GM10266 (cell line): ENCODE data around the gene PALLD.

Experiments
- DNase-seq: peaks from one replicate; pipeline ENCODE4 v3.0.0; 2012; ENCODE audit errors: extremely low spot score
- TF ChIP-seq, protein P1 (sequence below): IDR thresholded peaks from 2 replicates; pipeline ENCODE4 v1.5.1; 2012; ENCODE audit warnings: mild to moderate bottlenecking, low read depth; ENCODE audit not compliant: control insufficient read depth, insufficient read depth; ENCODE audit errors: missing control alignments

The PALLD gene

DNA sequence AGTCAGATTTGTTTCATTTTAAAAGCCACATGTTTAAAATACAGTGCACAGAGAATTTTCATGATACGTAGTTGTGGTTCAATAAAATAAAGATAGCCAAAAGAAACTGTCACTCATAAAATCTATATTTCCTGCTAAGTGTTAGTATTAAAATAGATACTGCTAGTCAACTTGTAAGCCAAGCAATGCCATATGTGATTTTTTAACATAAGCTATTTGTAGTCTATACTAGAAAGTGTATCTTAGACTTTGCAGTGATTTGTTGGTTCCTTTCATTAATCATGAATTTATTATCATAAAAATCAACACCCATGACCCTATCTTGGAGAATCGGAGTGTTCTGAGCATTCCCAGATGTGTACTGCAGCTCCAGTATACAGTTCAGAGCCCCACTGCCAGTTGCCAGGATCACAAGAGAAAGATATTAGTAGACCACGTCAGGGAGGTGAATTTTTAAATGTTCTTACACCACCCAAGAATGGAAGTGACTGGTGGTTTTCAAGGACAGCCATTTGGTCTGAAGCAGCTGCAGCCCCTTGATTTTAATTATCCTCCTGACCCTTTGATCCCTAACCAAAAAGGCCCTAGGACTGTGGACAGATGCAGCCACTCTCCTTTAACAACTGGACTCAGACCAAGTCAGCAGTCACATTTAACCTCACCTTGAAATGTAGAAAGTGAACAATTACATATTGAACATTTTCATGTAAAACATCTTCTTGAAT, 163.1 kb downstream of the PALLD start:
- no peak for DNase-seq
- TF ChIP-seq, protein P1, sequence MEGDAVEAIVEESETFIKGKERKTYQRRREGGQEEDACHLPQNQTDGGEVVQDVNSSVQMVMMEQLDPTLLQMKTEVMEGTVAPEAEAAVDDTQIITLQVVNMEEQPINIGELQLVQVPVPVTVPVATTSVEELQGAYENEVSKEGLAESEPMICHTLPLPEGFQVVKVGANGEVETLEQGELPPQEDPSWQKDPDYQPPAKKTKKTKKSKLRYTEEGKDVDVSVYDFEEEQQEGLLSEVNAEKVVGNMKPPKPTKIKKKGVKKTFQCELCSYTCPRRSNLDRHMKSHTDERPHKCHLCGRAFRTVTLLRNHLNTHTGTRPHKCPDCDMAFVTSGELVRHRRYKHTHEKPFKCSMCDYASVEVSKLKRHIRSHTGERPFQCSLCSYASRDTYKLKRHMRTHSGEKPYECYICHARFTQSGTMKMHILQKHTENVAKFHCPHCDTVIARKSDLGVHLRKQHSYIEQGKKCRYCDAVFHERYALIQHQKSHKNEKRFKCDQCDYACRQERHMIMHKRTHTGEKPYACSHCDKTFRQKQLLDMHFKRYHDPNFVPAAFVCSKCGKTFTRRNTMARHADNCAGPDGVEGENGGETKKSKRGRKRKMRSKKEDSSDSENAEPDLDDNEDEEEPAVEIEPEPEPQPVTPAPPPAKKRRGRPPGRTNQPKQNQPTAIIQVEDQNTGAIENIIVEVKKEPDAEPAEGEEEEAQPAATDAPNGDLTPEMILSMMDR = no peak

DNA sequence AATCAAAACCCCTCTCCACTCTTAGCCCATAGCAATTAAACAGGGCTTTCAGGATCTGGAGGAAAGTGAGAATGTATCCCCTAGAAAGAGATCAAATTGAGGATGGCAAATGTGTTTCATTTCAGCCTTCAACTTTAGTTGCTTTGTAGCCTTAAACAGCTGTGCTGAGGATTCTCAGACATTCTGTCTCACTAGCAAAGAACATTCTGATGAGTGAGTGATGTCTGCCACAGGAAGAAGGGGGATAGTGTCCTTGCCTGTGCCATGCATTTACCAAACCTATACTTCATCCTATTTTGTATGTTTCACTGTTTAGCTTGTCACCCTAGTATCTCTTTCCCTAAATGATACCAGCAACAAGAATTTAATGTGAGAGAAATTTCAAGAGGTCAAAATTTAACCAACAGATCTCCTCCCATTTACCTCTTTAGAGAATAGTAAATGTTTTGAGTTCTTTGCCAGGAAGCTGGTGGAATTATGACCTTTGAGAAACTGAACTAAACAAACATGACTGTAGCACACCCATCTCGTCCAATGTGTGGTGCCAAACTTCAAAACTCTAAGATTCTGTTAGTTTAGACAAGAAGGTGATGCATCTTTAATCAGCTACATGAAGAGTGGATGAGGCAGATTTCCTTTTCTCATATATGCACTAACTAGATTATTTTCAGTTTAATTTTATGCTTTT, 165.6 kb downstream of the PALLD start:
- TF ChIP-seq, protein P1 = no peak
- no peak for DNase-seq

DNA sequence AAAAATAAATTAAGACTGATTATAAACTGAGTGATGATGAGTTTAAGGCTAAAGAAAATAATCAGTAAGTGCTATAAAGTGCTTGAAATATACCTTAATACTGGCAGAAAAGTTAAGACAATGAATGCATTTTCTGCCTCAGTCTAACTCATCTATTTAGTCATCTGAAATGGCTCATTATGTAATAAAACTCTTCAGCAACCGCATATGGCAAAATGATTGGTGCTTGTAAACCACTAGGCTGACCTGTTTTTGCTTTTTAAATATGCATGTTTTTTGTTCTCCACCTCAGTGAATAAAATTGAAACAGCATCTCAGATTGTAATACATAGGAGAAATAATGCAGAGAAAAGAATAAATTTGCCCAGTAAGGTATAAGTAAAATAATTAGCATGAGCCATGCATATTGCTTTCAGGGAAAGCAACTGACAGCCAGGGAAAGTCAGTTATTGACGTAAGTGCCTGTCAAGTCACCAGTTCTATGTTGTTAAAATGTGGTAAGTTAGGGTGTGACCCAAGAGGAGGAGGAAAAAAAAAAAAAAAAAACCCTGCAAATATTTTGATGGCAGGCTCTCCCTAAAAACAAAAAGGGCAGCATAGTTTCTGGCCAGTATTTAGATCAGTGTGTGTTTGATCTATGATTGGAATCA, 167.5 kb downstream of the PALLD start:
- TF ChIP-seq, protein P1 = no peak
- DNase-seq = no peak

DNA sequence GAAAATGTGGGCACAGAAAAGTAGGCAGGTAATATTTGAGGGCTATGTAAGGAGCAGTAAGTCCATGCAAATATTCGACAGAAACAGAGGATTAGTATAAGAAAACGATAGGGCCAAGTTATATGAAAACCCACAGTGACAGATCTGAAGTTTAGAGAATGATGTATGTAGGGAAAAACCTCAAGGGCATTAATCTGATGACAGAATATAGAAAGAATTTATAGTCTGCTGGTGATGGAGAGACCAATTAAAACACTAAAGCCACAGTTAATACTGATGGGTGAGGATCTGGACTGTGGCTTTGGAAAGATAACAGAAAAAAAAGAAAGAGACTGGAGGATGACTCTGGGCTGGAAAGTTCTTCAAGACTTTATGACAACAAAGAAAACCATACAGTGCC, 169.7 kb downstream of the PALLD start:
- DNase-seq = no peak
- TF ChIP-seq, protein P1 = no peak

DNA sequence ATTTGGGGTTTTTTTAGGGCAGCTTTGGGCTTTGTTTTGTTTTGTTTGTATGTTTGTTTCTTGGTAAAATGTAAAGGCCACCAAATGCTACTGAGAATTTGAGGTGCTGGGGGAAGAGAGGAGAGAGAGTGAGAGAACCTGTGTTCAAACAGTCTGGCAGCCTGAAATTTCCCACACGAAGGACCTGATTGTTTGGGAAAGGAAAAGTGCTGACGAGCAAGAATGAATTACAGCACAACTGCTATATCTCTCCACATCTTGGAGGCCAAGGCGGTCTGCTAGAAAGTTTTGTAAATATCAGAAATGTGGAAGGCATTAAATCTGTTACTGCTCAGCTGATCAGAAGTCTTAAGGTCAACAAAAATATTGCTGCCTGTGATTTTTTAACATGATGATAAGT, 170.5 kb downstream of the PALLD start:
- no peak for DNase-seq
- TF ChIP-seq, protein P1 = no peak

DNA sequence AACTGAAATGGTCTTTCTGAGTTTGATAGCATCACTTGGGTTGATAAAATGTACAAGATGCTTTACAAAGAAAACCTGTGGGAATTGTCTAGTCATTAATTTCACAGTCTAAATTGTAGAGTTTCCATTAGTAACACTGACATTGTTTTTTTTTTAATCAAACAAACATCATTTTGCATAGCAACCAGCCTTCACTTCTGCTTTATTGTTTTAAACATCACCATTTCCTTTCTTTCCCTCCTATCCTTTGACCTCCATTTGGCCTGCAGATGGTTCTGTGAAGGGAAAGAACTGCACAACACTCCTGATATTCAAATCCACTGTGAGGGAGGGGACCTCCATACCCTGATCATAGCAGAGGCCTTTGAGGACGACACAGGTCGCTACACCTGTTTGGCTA, 171.1 kb downstream of the PALLD start:
- no peak for DNase-seq
- TF ChIP-seq, protein P1 = no peak

DNA sequence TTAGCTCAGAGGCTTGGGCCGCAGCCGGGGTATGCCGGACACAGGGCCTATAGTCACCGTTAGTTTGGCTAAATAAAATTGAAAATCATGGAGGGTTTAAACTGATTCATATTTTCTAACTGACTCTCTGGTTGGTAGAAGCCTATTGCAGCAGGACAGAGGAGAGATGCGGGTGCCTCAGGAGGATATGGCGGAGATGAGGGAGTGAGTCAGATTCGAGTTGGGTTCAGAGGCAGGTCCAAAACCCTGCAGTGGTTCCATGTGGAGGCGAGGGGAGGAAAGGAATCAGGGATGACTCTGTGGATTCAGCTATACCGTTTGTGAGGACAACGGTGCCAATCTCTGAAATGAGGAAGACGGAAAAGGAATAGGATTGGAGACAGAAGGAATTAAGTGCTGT, 176.6 kb downstream of the PALLD start:
- DNase-seq = no peak
- TF ChIP-seq, protein P1 = no peak
